Stimulated activated effector memory CD8-positive, alpha-beta T cell treated with anti-CD3 and anti-CD28 coated beads, Interleukin-12 subunit alpha, Interleukin-12 subunit beta, amount 100 ng/mL, for 72 hours (primary cell): Measurements from ENCODE around the gene LEPROT.
"Not testable (repeated sequence)": the region's sequence is repeated elsewhere in the genome, so short reads cannot be mapped to it uniquely, and the experiment has no call there.

ENCODE experiments used
- ATAC-seq: fragments of 150-1000 bp; cut with Tn5 transposase; 2 replicates; pipeline ENCODE4 v1.10.0; 2021
- DNase-seq, 2 donors: peaks; one replicate each; pipeline ENCODE4 v3.0.0; 2021 to 2022; ENCODE audit warnings: low spot score in 2 of 2
- H3K27ac Mint-ChIP-seq: one replicate; pipeline ENCODE4 v1.8.0; 2022; ENCODE audit warnings: mild to moderate bottlenecking, mixed read lengths
- H3K36me3 Mint-ChIP-seq: one replicate; pipeline ENCODE4 v1.8.0; 2022; ENCODE audit warnings: mild to moderate bottlenecking, mixed read lengths
- H3K4me1 Mint-ChIP-seq: one replicate; pipeline ENCODE4 v1.8.0; 2022; ENCODE audit warnings: mixed read lengths
- H3K4me3 Mint-ChIP-seq: one replicate; pipeline ENCODE4 v1.8.0; 2022; ENCODE audit warnings: mild to moderate bottlenecking, mixed read lengths
- H3K9me3 Mint-ChIP-seq: one replicate; pipeline ENCODE4 v1.8.0; 2022; ENCODE audit warnings: mixed read lengths

The LEPROT gene

GRCh38 chr1:65420590-65421350, at the start of gene LEPROT, which contains the start of gene LEPR:
LEPROT (plus strand) TSS chr1:65420668; CDS start chr1:65420725, 57 bp downstream.
LEPR (plus strand) TSS chr1:65420668; CDS start chr1:65565566, 144,898 bp downstream.
- Mint-ChIP-seq H3K36me3 (peaks cover 14% of the 10 kb centered on the region), H3K9me3 (no peaks in the 10 kb centered on the region), H3K4me1 (peaks cover 31% of the 10 kb centered on the region), H3K4me3 (no peak within 1 kb of the TSS), H3K27ac (no peak within 1 kb of the TSS)
- peak; percentile 1 for ATAC-seq
- no peak for DNase-seq

GRCh38 chr1:65371544-65371943, 48.9 kb upstream of the LEPROT start:
- no peaks in the 10 kb centered on the region for H3K9me3 Mint-ChIP-seq
- no peaks in the 10 kb centered on the region for H3K4me1 Mint-ChIP-seq
- H3K27ac Mint-ChIP-seq: no peak overlapping the region
- no peak for ATAC-seq
- no peaks in the 10 kb centered on the region for H3K36me3 Mint-ChIP-seq
- no peak for DNase-seq
- no peak overlapping the region for H3K4me3 Mint-ChIP-seq

- Mint-ChIP-seq H3K9me3 (no peaks in the 10 kb centered on the region), H3K27ac (no peak overlapping the region), H3K4me1 (no peaks in the 10 kb centered on the region), H3K36me3 (no peaks in the 10 kb centered on the region), H3K4me3 (no peak overlapping the region)
- ATAC-seq (no peak), DNase-seq (no peak)
Observed at GRCh38 chr1:65372557-65372956, 47.9 kb upstream of the LEPROT start.

- Mint-ChIP-seq H3K4me1 (no peaks in the 10 kb centered on the region), H3K27ac (no peak overlapping the region), H3K4me3 (no peak overlapping the region), H3K9me3 (no peaks in the 10 kb centered on the region), H3K36me3 (no peaks in the 10 kb centered on the region)
- no peak for ATAC-seq
- DNase-seq: no peak
Observed at GRCh38 chr1:65377496-65378246, 42.8 kb upstream of the LEPROT start.

GRCh38 chr1:65378247-65378946, 42.1 kb upstream of the LEPROT start:
- DNase-seq (no peak), ATAC-seq (no peak)
- H3K4me1 Mint-ChIP-seq: no peaks in the 10 kb centered on the region

GRCh38 chr1:65384426-65384825, 36.0 kb upstream of the LEPROT start:
- H3K4me3 Mint-ChIP-seq, ATAC-seq, DNase-seq, H3K27ac Mint-ChIP-seq, H3K9me3 Mint-ChIP-seq, H3K36me3 Mint-ChIP-seq: not testable (repeated sequence)
- H3K4me1 Mint-ChIP-seq: peaks cover 12% of the 10 kb centered on the region

More at GRCh38 chr1:65378247-65378946, 42.1 kb upstream of the LEPROT start:
- no peak overlapping the region for H3K4me3 Mint-ChIP-seq
- no peaks in the 10 kb centered on the region for H3K36me3 Mint-ChIP-seq
- no peak overlapping the region for H3K27ac Mint-ChIP-seq
- no peaks in the 10 kb centered on the region for H3K9me3 Mint-ChIP-seq

- ATAC-seq (no peak), DNase-seq (no peak)
- Mint-ChIP-seq H3K36me3 (no peaks in the 10 kb centered on the region), H3K27ac (no peak overlapping the region), H3K4me3 (no peak overlapping the region), H3K4me1 (peaks cover 16% of the 10 kb centered on the region), H3K9me3 (no peaks in the 10 kb centered on the region)
Observed at GRCh38 chr1:65386439-65386838, 34.0 kb upstream of the LEPROT start.

- H3K9me3 Mint-ChIP-seq: no peaks in the 10 kb centered on the region
- no peaks in the 10 kb centered on the region for H3K36me3 Mint-ChIP-seq
- H3K4me3 Mint-ChIP-seq: no peak overlapping the region
- DNase-seq (no peak), ATAC-seq (no peak)
- H3K27ac Mint-ChIP-seq: no peak overlapping the region
- H3K4me1 Mint-ChIP-seq: peaks cover 25% of the 10 kb centered on the region
Observed at GRCh38 chr1:65387821-65388220, 32.6 kb upstream of the LEPROT start.

- peaks cover 37% of the 10 kb centered on the region for H3K4me1 Mint-ChIP-seq
- H3K4me3 Mint-ChIP-seq: no peak overlapping the region
- no peaks in the 10 kb centered on the region for H3K36me3 Mint-ChIP-seq
- ATAC-seq: peak; percentile 53
- H3K9me3 Mint-ChIP-seq: no peaks in the 10 kb centered on the region
- peak overlapping the region; percentile 58 for H3K27ac Mint-ChIP-seq
- DNase-seq: no peak
Observed at GRCh38 chr1:65388908-65389695, 31.4 kb upstream of the LEPROT start.

- H3K36me3 Mint-ChIP-seq: no peaks in the 10 kb centered on the region
- H3K4me3 Mint-ChIP-seq: no peak overlapping the region
- peak overlapping the region; percentile 85 for H3K27ac Mint-ChIP-seq
- H3K4me1 Mint-ChIP-seq: peaks cover 65% of the 10 kb centered on the region
- DNase-seq (no peak), ATAC-seq (no peak)
- no peaks in the 10 kb centered on the region for H3K9me3 Mint-ChIP-seq
Observed at GRCh38 chr1:65392497-65392896, 28.0 kb upstream of the LEPROT start.

GRCh38 chr1:65393347-65393746, 27.1 kb upstream of the LEPROT start:
- ATAC-seq (peak; percentile 95), DNase-seq (no peak)
- Mint-ChIP-seq H3K36me3 (no peaks in the 10 kb centered on the region), H3K4me1 (peaks cover 72% of the 10 kb centered on the region), H3K4me3 (peak overlapping the region; percentile 43), H3K9me3 (no peaks in the 10 kb centered on the region), H3K27ac (peak overlapping the region; percentile 85)

- DNase-seq: no peak
- H3K36me3 Mint-ChIP-seq: no peaks in the 10 kb centered on the region
- ATAC-seq: no peak
- H3K4me3 Mint-ChIP-seq: peak overlapping the region; percentile 43
- H3K9me3 Mint-ChIP-seq: no peaks in the 10 kb centered on the region
- H3K27ac Mint-ChIP-seq: peak overlapping the region; percentile 85
- H3K4me1 Mint-ChIP-seq: peaks cover 69% of the 10 kb centered on the region
Observed at GRCh38 chr1:65393928-65394327, 26.5 kb upstream of the LEPROT start.

GRCh38 chr1:65395887-65396612, 24.4 kb upstream of the LEPROT start:
- peak overlapping the region; percentile 32 for H3K27ac Mint-ChIP-seq
- H3K4me1 Mint-ChIP-seq: peaks cover 60% of the 10 kb centered on the region
- peaks cover 7% of the 10 kb centered on the region for H3K36me3 Mint-ChIP-seq
- H3K4me3 Mint-ChIP-seq: peak overlapping the region; percentile 36
- peak; percentile 60 for ATAC-seq
- H3K9me3 Mint-ChIP-seq: no peaks in the 10 kb centered on the region
- peak in 1 of 2 donors; percentile 69 for DNase-seq

GRCh38 chr1:65398083-65398482, 22.4 kb upstream of the LEPROT start:
- peaks cover 49% of the 10 kb centered on the region for H3K4me1 Mint-ChIP-seq
- no peaks in the 10 kb centered on the region for H3K9me3 Mint-ChIP-seq
- H3K4me3 Mint-ChIP-seq: no peak overlapping the region
- peaks cover 7% of the 10 kb centered on the region for H3K36me3 Mint-ChIP-seq
- peak; percentile 71 for ATAC-seq
- DNase-seq: no peak
- H3K27ac Mint-ChIP-seq: peak overlapping the region; percentile 21
